ENCODE results near the gene FBXO15.
A peak's percentile ranks its signal among the peaks of the same experiment; 100 is the strongest.

FBXO15 gene

GRCh38 chr18:74147779-74148542, at the start of gene FBXO15, which contains the start of gene TIMM21:
FBXO15 (minus strand) TSS chr18:74147834; CDS start chr18:74147785, 49 bp downstream.
TIMM21 (plus strand) TSS chr18:74148523; CDS start chr18:74148809, 286 bp downstream.
- no peaks in the 10 kb centered on the region for H3K9me3 ChIP-seq (ENCODE audit: control insufficient read depth, insufficient read depth, low read depth, low read length)
- H3K4me3 ChIP-seq (ENCODE audit: low read depth, low read length), result peak within 1 kb of the TSS; percentile 90
- peak within 1 kb of the TSS; percentile 8; the same call in 1 of the 2 replicates for H3K27ac ChIP-seq (ENCODE audit: low read depth, low read length)
- H3K4me1 ChIP-seq (ENCODE audit: control insufficient read depth, insufficient read depth, low read length), result peaks cover 10% of the 10 kb centered on the region
- peaks cover 7% of the 10 kb centered on the region for H3K27me3 ChIP-seq (ENCODE audit: control insufficient read depth, insufficient read depth, low read length)
- H3K9ac ChIP-seq (ENCODE audit: low read length), result peak within 1 kb of the TSS; percentile 88
- H3K36me3 ChIP-seq (ENCODE audit: control insufficient read depth, insufficient read depth, low read length), result peaks cover 17% of the 10 kb centered on the region

DNA sequence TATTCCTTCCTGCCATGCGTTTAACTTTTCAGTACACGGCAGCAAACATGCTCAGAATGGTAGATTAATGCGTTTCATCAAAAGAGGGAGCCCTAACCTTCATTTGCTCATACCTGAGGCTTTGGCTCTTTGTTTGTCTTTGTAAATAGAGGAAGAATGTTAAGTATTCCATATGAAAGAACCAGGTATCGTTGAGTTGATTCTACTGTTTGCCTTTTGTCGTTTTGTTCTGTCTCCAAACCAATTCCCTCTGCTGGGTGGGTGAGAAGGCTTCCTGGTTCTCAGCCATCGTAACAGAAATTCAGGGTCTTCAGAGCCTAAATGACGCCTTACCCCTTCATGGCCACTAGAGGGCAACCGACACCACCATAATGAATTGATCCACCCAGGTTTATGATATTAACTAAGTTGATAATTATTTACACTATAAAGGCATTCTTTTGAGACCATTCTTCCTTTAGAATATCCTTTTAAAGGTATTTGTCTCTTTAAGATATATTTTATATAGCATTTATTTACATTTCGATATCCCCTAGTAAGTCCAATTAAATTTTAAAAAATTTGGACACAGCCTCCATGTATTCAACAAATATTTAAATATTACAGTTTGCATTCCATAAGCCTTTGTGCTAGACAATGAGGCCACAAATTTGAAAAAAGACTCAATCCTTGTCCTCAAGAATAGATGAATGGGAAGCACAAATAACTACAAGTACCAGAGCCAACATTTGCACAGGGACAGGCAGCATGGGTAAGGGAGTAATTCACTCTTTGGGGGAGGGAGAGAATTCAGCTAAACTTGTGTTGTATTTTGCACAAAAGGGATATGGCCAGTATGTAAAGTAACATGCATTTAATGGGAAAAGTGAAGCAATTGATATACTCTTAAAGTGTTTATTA, 48.8 kb upstream of the FBXO15 start:
- no peaks in the 10 kb centered on the region for H3K27me3 ChIP-seq (ENCODE audit: control insufficient read depth, insufficient read depth, low read length)
- H3K4me3 ChIP-seq (ENCODE audit: low read depth, low read length), result 0 out of 2 replicates have a peak overlapping the region, but pooled peaks have one; percentile 32
- H3K36me3 ChIP-seq (ENCODE audit: control insufficient read depth, insufficient read depth, low read length), result no peaks in the 10 kb centered on the region
- H3K9ac ChIP-seq (ENCODE audit: low read length), result no peak overlapping the region
- H3K4me1 ChIP-seq (ENCODE audit: control insufficient read depth, insufficient read depth, low read length), result peaks cover 6% of the 10 kb centered on the region; the same call in 1 of the 2 replicates
- H3K9me3 ChIP-seq (ENCODE audit: control insufficient read depth, insufficient read depth, low read depth, low read length), result no peaks in the 10 kb centered on the region
- no peak overlapping the region for H3K27ac ChIP-seq (ENCODE audit: low read depth, low read length)

DNA sequence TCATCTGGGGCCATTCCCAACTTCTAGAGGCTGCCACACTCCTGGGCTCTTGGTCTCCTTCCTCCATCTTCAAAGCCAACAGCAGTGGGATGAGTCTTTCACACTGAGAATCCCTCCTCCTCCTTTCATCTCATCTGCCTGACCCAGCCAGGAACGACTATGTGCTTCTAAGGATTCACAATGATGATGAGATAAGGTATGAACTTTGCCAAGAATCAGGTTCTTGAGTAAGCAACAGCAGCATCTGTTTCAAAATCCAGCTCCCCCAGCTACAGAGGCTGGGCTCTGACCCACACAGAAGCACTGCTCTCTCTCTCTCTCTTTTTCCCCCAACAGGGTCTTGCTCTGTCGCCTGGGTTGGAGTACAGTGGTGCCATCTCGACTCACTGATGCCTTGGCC, 47.1 kb upstream of the FBXO15 start:
- H3K9me3 ChIP-seq (ENCODE audit: control insufficient read depth, insufficient read depth, low read depth, low read length), result no peaks in the 10 kb centered on the region
- H3K27ac ChIP-seq (ENCODE audit: low read depth, low read length), result no peak overlapping the region
- H3K27me3 ChIP-seq (ENCODE audit: control insufficient read depth, insufficient read depth, low read length), result no peaks in the 10 kb centered on the region
- no peak overlapping the region for H3K9ac ChIP-seq (ENCODE audit: low read length)
- H3K4me3 ChIP-seq (ENCODE audit: low read depth, low read length), result no peak overlapping the region
- no peaks in the 10 kb centered on the region for H3K36me3 ChIP-seq (ENCODE audit: control insufficient read depth, insufficient read depth, low read length)
- peaks cover 7% of the 10 kb centered on the region; the same call in 1 of the 2 replicates for H3K4me1 ChIP-seq (ENCODE audit: control insufficient read depth, insufficient read depth, low read length)

DNA sequence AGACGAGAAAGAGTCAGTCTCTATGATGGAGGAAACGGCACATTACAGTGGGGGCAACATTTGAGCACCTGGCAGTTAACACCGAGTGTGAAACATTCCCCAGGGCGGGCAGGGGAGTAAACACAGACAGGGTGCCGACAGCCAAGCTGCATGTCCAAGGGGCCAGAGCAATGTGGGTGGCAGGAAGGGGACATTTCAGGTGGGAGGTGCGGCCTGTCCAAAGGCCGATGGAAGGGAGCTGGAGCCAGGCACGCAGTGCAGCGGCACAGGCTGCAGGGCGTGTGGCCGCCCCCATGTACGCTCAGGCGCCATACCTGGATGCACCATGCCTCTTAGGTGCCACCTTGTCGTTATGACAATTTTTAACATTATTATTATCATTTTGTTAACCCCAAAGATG, 43.9 kb upstream of the FBXO15 start:
- Histone ChIP-seq H3K9me3 (ENCODE audit: control insufficient read depth, insufficient read depth, low read depth, low read length) (no peaks in the 10 kb centered on the region), H3K36me3 (ENCODE audit: control insufficient read depth, insufficient read depth, low read length) (no peaks in the 10 kb centered on the region), H3K4me1 (ENCODE audit: control insufficient read depth, insufficient read depth, low read length) (peaks cover 7% of the 10 kb centered on the region; the same call in 1 of the 2 replicates), H3K27me3 (ENCODE audit: control insufficient read depth, insufficient read depth, low read length) (no peaks in the 10 kb centered on the region), H3K4me3 (ENCODE audit: low read depth, low read length) (no peak overlapping the region), H3K9ac (ENCODE audit: low read length) (no peak overlapping the region), H3K27ac (ENCODE audit: low read depth, low read length) (no peak overlapping the region)

GRCh38 chr18:74190086-74190485, 42.5 kb upstream of the FBXO15 start:
- Histone ChIP-seq H3K4me3 (ENCODE audit: low read depth, low read length) (no peak overlapping the region), H3K9ac (ENCODE audit: low read length) (no peak overlapping the region), H3K36me3 (ENCODE audit: control insufficient read depth, insufficient read depth, low read length) (no peaks in the 10 kb centered on the region), H3K4me1 (ENCODE audit: control insufficient read depth, insufficient read depth, low read length) (peaks cover 11% of the 10 kb centered on the region; the same call in 1 of the 2 replicates), H3K9me3 (ENCODE audit: control insufficient read depth, insufficient read depth, low read depth, low read length) (no peaks in the 10 kb centered on the region), H3K27me3 (ENCODE audit: control insufficient read depth, insufficient read depth, low read length) (no peaks in the 10 kb centered on the region), H3K27ac (ENCODE audit: low read depth, low read length) (no peak overlapping the region)

DNA sequence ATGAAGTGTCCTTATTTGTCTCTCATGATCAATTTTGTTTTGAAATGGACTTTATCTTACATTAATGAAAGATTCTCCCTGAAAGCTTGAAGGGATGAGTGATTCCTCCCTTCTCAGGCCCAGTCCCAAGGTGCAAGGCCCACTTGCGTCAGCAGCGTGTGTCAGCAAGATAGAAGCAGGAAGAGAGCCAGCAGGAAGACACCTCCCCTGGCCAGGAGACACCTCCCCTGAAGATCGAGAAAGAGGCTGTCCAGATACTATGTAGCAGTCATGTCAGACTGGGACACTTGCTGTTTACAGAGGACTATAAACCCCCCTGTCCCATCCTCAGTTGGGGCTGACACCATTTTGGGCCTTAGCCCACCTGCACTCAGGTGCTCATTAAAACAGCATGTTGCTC, 39.0 kb upstream of the FBXO15 start:
- H3K4me1 ChIP-seq (ENCODE audit: control insufficient read depth, insufficient read depth, low read length), result peaks cover 30% of the 10 kb centered on the region
- no peaks in the 10 kb centered on the region for H3K27me3 ChIP-seq (ENCODE audit: control insufficient read depth, insufficient read depth, low read length)
- no peaks in the 10 kb centered on the region for H3K36me3 ChIP-seq (ENCODE audit: control insufficient read depth, insufficient read depth, low read length)
- no peak overlapping the region for H3K27ac ChIP-seq (ENCODE audit: low read depth, low read length)
- H3K9me3 ChIP-seq (ENCODE audit: control insufficient read depth, insufficient read depth, low read depth, low read length), result no peaks in the 10 kb centered on the region
- H3K4me3 ChIP-seq (ENCODE audit: low read depth, low read length), result no peak overlapping the region
- no peak overlapping the region for H3K9ac ChIP-seq (ENCODE audit: low read length)

- Histone ChIP-seq H3K4me3 (ENCODE audit: low read depth, low read length) (no peak overlapping the region), H3K9me3 (ENCODE audit: control insufficient read depth, insufficient read depth, low read depth, low read length) (no peaks in the 10 kb centered on the region), H3K4me1 (ENCODE audit: control insufficient read depth, insufficient read depth, low read length) (peaks cover 30% of the 10 kb centered on the region), H3K9ac (ENCODE audit: low read length) (no peak overlapping the region), H3K27me3 (ENCODE audit: control insufficient read depth, insufficient read depth, low read length) (no peaks in the 10 kb centered on the region), H3K27ac (ENCODE audit: low read depth, low read length) (no peak overlapping the region), H3K36me3 (ENCODE audit: control insufficient read depth, insufficient read depth, low read length) (no peaks in the 10 kb centered on the region)
Observed at GRCh38 chr18:74185860-74186259, 38.2 kb upstream of the FBXO15 start.

GRCh38 chr18:74184875-74185274, 37.2 kb upstream of the FBXO15 start:
- H3K27ac ChIP-seq (ENCODE audit: low read depth, low read length), result no peak overlapping the region
- H3K4me3 ChIP-seq (ENCODE audit: low read depth, low read length), result no peak overlapping the region
- H3K9me3 ChIP-seq (ENCODE audit: control insufficient read depth, insufficient read depth, low read depth, low read length), result no peaks in the 10 kb centered on the region
- peaks cover 30% of the 10 kb centered on the region for H3K4me1 ChIP-seq (ENCODE audit: control insufficient read depth, insufficient read depth, low read length)
- H3K36me3 ChIP-seq (ENCODE audit: control insufficient read depth, insufficient read depth, low read length), result no peaks in the 10 kb centered on the region
- H3K9ac ChIP-seq (ENCODE audit: low read length), result no peak overlapping the region
- H3K27me3 ChIP-seq (ENCODE audit: control insufficient read depth, insufficient read depth, low read length), result no peaks in the 10 kb centered on the region

DNA sequence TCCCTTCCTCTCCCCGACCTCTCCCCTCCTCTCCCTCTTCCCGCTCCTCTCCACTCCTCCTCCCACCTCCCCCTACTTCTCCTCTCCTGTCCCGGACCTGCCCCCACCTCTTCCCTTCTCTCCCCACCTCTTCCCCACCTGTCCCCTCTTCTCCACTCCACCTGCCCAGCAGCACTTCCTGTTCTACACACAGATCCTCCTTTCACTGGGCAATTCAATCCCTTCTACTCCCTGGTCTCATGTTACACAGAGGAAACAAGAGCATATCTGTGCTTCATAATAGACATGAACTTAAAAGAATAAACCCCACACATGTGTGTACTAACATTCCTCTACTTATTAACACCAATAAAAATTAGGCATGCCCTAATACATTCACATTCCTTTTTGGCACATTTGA, 35.5 kb upstream of the FBXO15 start:
- no peaks in the 10 kb centered on the region for H3K9me3 ChIP-seq (ENCODE audit: control insufficient read depth, insufficient read depth, low read depth, low read length)
- peaks cover 23% of the 10 kb centered on the region for H3K4me1 ChIP-seq (ENCODE audit: control insufficient read depth, insufficient read depth, low read length)
- no peaks in the 10 kb centered on the region for H3K27me3 ChIP-seq (ENCODE audit: control insufficient read depth, insufficient read depth, low read length)
- no peak overlapping the region for H3K9ac ChIP-seq (ENCODE audit: low read length)
- no peaks in the 10 kb centered on the region for H3K36me3 ChIP-seq (ENCODE audit: control insufficient read depth, insufficient read depth, low read length)
- H3K4me3 ChIP-seq (ENCODE audit: low read depth, low read length), result no peak overlapping the region
- H3K27ac ChIP-seq (ENCODE audit: low read depth, low read length), result no peak overlapping the region

DNA sequence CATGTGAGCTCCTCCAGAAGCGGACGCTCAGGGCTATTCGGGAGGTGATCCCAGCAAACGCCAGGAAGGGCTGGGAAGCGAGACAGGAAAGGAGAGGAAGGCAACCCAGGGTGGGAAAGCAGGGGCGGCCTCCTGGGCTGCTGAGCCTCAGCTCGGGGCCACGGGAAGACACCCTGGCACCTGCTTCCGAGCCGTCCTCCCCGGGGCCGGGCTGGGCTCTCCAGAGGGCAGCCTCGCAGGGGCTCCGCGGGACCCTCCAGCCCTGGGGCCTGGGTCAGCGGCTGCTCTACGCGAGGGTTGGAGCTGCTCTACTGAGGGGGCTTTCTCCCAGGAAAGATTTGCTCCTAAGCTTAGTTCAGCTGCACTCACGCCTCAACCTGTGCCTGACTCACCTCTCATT, 34.7 kb upstream of the FBXO15 start:
- Histone ChIP-seq H3K9me3 (ENCODE audit: control insufficient read depth, insufficient read depth, low read depth, low read length) (no peaks in the 10 kb centered on the region), H3K27ac (ENCODE audit: low read depth, low read length) (no peak overlapping the region), H3K9ac (ENCODE audit: low read length) (no peak overlapping the region), H3K36me3 (ENCODE audit: control insufficient read depth, insufficient read depth, low read length) (no peaks in the 10 kb centered on the region), H3K4me1 (ENCODE audit: control insufficient read depth, insufficient read depth, low read length) (peaks cover 23% of the 10 kb centered on the region), H3K4me3 (ENCODE audit: low read depth, low read length) (no peak overlapping the region), H3K27me3 (ENCODE audit: control insufficient read depth, insufficient read depth, low read length) (no peaks in the 10 kb centered on the region)

Data from HUES6 (cell line).